Type B pancreatic cell (in vitro differentiated cells): ENCODE results near the gene GNG8. TPM values are rescaled to one million over a fixed set of nuclear protein-coding genes. Genes with fewer than 3 reads are reported as not detected.

Source experiments
- DNase-seq: peaks from one replicate; pipeline ENCODE4 v3.0.0; 2021; ENCODE audit warnings: mixed read lengths; ENCODE audit not compliant: unreplicated experiment; ENCODE audit errors: extremely low spot score
- H3K27ac Mint-ChIP-seq: 2 replicates; pipeline ENCODE4 v1.8.0; 2021; ENCODE audit warnings: mild to moderate bottlenecking, mixed read lengths
- H3K27me3 Mint-ChIP-seq: 2 replicates; pipeline ENCODE4 v1.8.0; 2021; ENCODE audit warnings: mixed read lengths
- H3K36me3 Mint-ChIP-seq: 2 replicates; pipeline ENCODE4 v1.8.0; 2021; ENCODE audit warnings: mixed read lengths
- H3K4me1 Mint-ChIP-seq: one replicate; pipeline ENCODE4 v1.8.0; 2021; ENCODE audit warnings: mixed read lengths; ENCODE audit not compliant: unreplicated experiment
- H3K4me3 Mint-ChIP-seq: 2 replicates; pipeline ENCODE4 v1.8.0; 2021; ENCODE audit warnings: mild to moderate bottlenecking, mixed read lengths
- H3K9me3 Mint-ChIP-seq: 2 replicates; pipeline ENCODE4 v1.8.0; 2021; ENCODE audit warnings: mixed read lengths
- CTCF ChIP-seq: fragments of 200-600 bp; sonication (generic); conservative IDR thresholded peaks from 2 replicates; pipeline ENCODE4 v1.5.0; 2021; ENCODE audit warnings: antibody characterized with exemption, mild to moderate bottlenecking
- total RNA-seq: library from RNA; stranded (reverse); gene quantifications from 2 replicates; pipeline ENCODE4 v1.2.1, GENCODE V29; 2021; ENCODE audit warnings: low replicate concordance

GNG8 gene
- total RNA-seq, 1 donor from 2014 or later, result 2.4 TPM

GRCh38 chr19:46585539-46585938 is 50.5 kb downstream of the GNG8 start:
- H3K4me1 Mint-ChIP-seq, result no peaks in the 10 kb centered on the region
- H3K36me3 Mint-ChIP-seq, result no peaks in the 10 kb centered on the region
- DNase-seq, result no peak
- TF ChIP-seq CTCF, result no peak
- no peak overlapping the region for H3K27ac Mint-ChIP-seq
- peaks cover 4% of the 10 kb centered on the region for H3K9me3 Mint-ChIP-seq
- H3K4me3 Mint-ChIP-seq, result no peak overlapping the region
- H3K27me3 Mint-ChIP-seq, result peaks cover 4% of the 10 kb centered on the region

Other genes with a start within 250 kb of the GNG8 start
- gene CCDC8, start 222.6 kb downstream of the GNG8 start, total RNA-seq, result 22.1 and 29.3 TPM in 2 replicates
- 0.10 and 2.0 TPM in 2 replicates for gene PNMA8C, start 207.3 kb downstream of the GNG8 start, total RNA-seq
- 6.7 and 21.9 TPM in 2 replicates for gene PNMA8A, start 164.6 kb downstream of the GNG8 start, total RNA-seq
- gene PNMA8B, start 140.3 kb downstream of the GNG8 start, total RNA-seq, result 0.17 and 2.4 TPM in 2 replicates
- gene CALM3, start 34.9 kb downstream of the GNG8 start, total RNA-seq, result 315 and 335 TPM in 2 replicates
- 0.46 TPM in 1 of 2 replicates, not detected in the other for gene PTGIR, start 11.1 kb downstream of the GNG8 start, total RNA-seq
- gene DACT3, start 25.0 kb upstream of the GNG8 start, total RNA-seq, result 1.3 and 24.5 TPM in 2 replicates
- gene PRKD2, start 80.9 kb upstream of the GNG8 start, total RNA-seq, result 56.8 and 70.8 TPM in 2 replicates
- 24.2 and 38.4 TPM in 2 replicates for gene FKRP, start 109.9 kb upstream of the GNG8 start, total RNA-seq
- gene STRN4, start 110.2 kb upstream of the GNG8 start, total RNA-seq, result 83.4 and 105 TPM in 2 replicates
- gene SLC1A5, start 152.4 kb upstream of the GNG8 start, total RNA-seq, result 91.4 and 137 TPM in 2 replicates
- 128 and 135 TPM in 2 replicates for gene AP2S1, start 214.6 kb upstream of the GNG8 start, total RNA-seq
- 54.1 and 72.3 TPM in 2 replicates for gene ARHGAP35, start 224.8 kb upstream of the GNG8 start, total RNA-seq